Hematopoietic multipotent progenitor cell treated with erythropoietin and hydrocortisone succinate and interleukin-3 and kit ligand, for 8 days (in vitro differentiated cells): ENCODE data around the gene PREP.

ENCODE experiments used
- DNase-seq: peaks from one replicate; pipeline ENCODE4 v3.0.0-alpha.2; 2015

The PREP gene

GRCh38 chr6:105391705-105392104 is 11.2 kb downstream of the PREP start:
- no peak for DNase-seq

- no peak for DNase-seq
Observed at GRCh38 chr6:105389543-105389942, 13.3 kb downstream of the PREP start.

GRCh38 chr6:105388392-105388791 is 14.5 kb downstream of the PREP start:
- no peak for DNase-seq

GRCh38 chr6:105384004-105384403 is 18.9 kb downstream of the PREP start:
- peak; percentile 37 for DNase-seq

- no peak for DNase-seq
Observed at GRCh38 chr6:105382958-105383357, 19.9 kb downstream of the PREP start.

GRCh38 chr6:105382496-105382895 is 20.4 kb downstream of the PREP start:
- DNase-seq = peak; percentile 27

GRCh38 chr6:105380634-105381033 is 22.2 kb downstream of the PREP start:
- no peak for DNase-seq

- no peak for DNase-seq
Observed at GRCh38 chr6:105375797-105376196, 27.1 kb downstream of the PREP start.

GRCh38 chr6:105374010-105374420 is 28.9 kb downstream of the PREP start:
- no peak for DNase-seq

GRCh38 chr6:105373481-105373880 is 29.4 kb downstream of the PREP start:
- no peak for DNase-seq

GRCh38 chr6:105372849-105373182 is 30.1 kb downstream of the PREP start:
- no peak for DNase-seq

GRCh38 chr6:105372142-105372848 is 30.6 kb downstream of the PREP start:
- DNase-seq = no peak

GRCh38 chr6:105370351-105370750 is 32.5 kb downstream of the PREP start:
- DNase-seq = no peak

GRCh38 chr6:105369145-105369544 is 33.7 kb downstream of the PREP start:
- DNase-seq = no peak

- no peak for DNase-seq
Observed at GRCh38 chr6:105364243-105364642, 38.6 kb downstream of the PREP start.

GRCh38 chr6:105363100-105363754 is 39.7 kb downstream of the PREP start:
- DNase-seq = no peak

GRCh38 chr6:105359419-105360370 is 43.2 kb downstream of the PREP start:
- DNase-seq = peak; percentile 2

- DNase-seq = no peak
Observed at GRCh38 chr6:105357165-105357564, 45.7 kb downstream of the PREP start.

- DNase-seq = no peak
Observed at GRCh38 chr6:105352037-105352617, 50.8 kb downstream of the PREP start.

GRCh38 chr6:105348897-105349296 is 54.0 kb downstream of the PREP start:
- no peak for DNase-seq

GRCh38 chr6:105346052-105346451 is 56.8 kb downstream of the PREP start:
- DNase-seq = no peak

GRCh38 chr6:105345506-105345905 is 57.4 kb downstream of the PREP start:
- no peak for DNase-seq

- no peak for DNase-seq
Observed at GRCh38 chr6:105344881-105345370, 58.0 kb downstream of the PREP start.
